Panc1 (cell line): ENCODE measurements around the gene KIRREL3. TPM values are rescaled to one million over a fixed set of nuclear protein-coding genes. Genes with fewer than 3 reads are reported as not detected.

Source experiments
- ATAC-seq: fragments of 200-7000 bp; cut with Tn5 transposase; 2 replicates; pipeline ENCODE4 v1.9.1; 2020; ENCODE audit warnings: mild to moderate bottlenecking, moderate library complexity
- BruUV-seq: library from RNA; stranded (reverse); fragments of 400-500 nt; replicated peaks from 2 replicates; lab custom pipeline; 2021; lab: Mats Ljungman, UMichigan
- CTCF ChIA-PET: fragments of 300-600 bp; sonication (Branson Sonifier 250); formaldehyde crosslinking; loops from one replicate; lab custom pipeline; 2022; ENCODE audit warnings: antibody characterized with exemption; lab: Charles Lee
- POLR2A ChIA-PET: fragments of 300-600 bp; sonication (Branson Sonifier 250); formaldehyde crosslinking; loops from one replicate; lab custom pipeline; 2022; ENCODE audit warnings: antibody characterized with exemption; lab: Charles Lee
- DNase-seq: peaks from one replicate; pipeline ENCODE4 v3.0.0-alpha.2; 2010; ENCODE audit warnings: low read depth, low spot score
- H3K27ac ChIP-seq: 2 replicates; pipeline ENCODE4 v1.5.1; 2011; ENCODE audit warnings: mild to moderate bottlenecking, low read length, inconsistent platforms
- H3K27me3 ChIP-seq: fragments of 200-500 bp; sonication (Bioruptor generic); 2 replicates; pipeline ENCODE4 v1.6.0; 2014; ENCODE audit warnings: low read length, inconsistent platforms; ENCODE audit not compliant: control insufficient read depth, insufficient read depth
- H3K36me3 ChIP-seq: fragments of 200-500 bp; sonication (Bioruptor generic); 2 replicates; pipeline ENCODE4 v1.5.1; 2014; ENCODE audit warnings: inconsistent platforms, mild to moderate bottlenecking, low read length, moderate library complexity; ENCODE audit not compliant: control insufficient read depth, insufficient read depth
- H3K4me1 ChIP-seq: 2 replicates; pipeline ENCODE4 v1.5.1; 2011; ENCODE audit warnings: inconsistent platforms, mild to moderate bottlenecking, low read length, moderate library complexity; ENCODE audit not compliant: control insufficient read depth, insufficient read depth
- H3K4me3 ChIP-seq, 2 experiments: 2 replicates each; pipeline ENCODE4 v1.5.1; 2011 to 2012; ENCODE audit warnings: low read depth in 2 of 2, low read length in 2 of 2, mild to moderate bottlenecking in 2 of 2, inconsistent platforms in 1 of 2, moderate library complexity in 1 of 2
- H3K9me3 ChIP-seq: fragments of 200-500 bp; sonication (Bioruptor generic); 2 replicates; pipeline ENCODE4 v1.5.1; 2014; ENCODE audit warnings: low read depth, mild to moderate bottlenecking, inconsistent platforms, low read length, moderate library complexity; ENCODE audit not compliant: control insufficient read depth, insufficient read depth
- POLR2AphosphoS5 ChIP-seq: IDR thresholded peaks from 2 replicates; pipeline ENCODE4 v1.6.1; 2012; ENCODE audit warnings: mild to moderate bottlenecking, low read depth, low read length, moderate library complexity
- REST ChIP-seq, 2 experiments: IDR thresholded peaks; 2 replicates each; pipeline ENCODE4 v1.6.1; 2011 to 2012; ENCODE audit warnings: low read depth in 2 of 2, control low read depth in 1 of 2, low read length in 1 of 2, mild to moderate bottlenecking in 1 of 2, moderate library complexity in 1 of 2; ENCODE audit not compliant: insufficient read depth in 1 of 2
- SIN3A ChIP-seq: IDR thresholded peaks from 2 replicates; pipeline ENCODE4 v1.6.1; 2012; ENCODE audit warnings: low read depth, mild to moderate bottlenecking, low read length, moderate library complexity, borderline replicate concordance; ENCODE audit not compliant: insufficient read depth
- TCF7L2 ChIP-seq: IDR thresholded peaks from 2 replicates; pipeline ENCODE4 v1.6.1; 2011; ENCODE audit warnings: mild to moderate bottlenecking, low read depth, low read length, inconsistent platforms
- in situ Hi-C: cut with HindIII; loops from 2 replicates; pipeline ENCODE4 v1.10.0; 2016; ENCODE audit warnings: low sequenced_read_pairs, low pct_unique_long_range_greater_than_20kb
- intact Hi-C: fragments of 100-400 bp; cut with micrococcal nuclease; formaldehyde crosslinking; loops from one replicate; pipeline ENCODE4 v1.10.0; 2022; ENCODE audit not compliant: unreplicated experiment
- total RNA-seq: library from RNA; stranded (reverse); gene quantifications from one replicate; pipeline ENCODE4 v1.2.1, GENCODE V29; 2021; ENCODE audit not compliant: unreplicated experiment
- TF ChIP-seq, protein P1 (sequence below): fragments of 450-650 bp; IDR thresholded peaks from 2 replicates; pipeline ENCODE4 v1.5.1; 2017; ENCODE audit warnings: mild to moderate bottlenecking

The KIRREL3 gene
- total RNA-seq, 1 experiment from 2014 or later, result 0.36 TPM

DNA sequence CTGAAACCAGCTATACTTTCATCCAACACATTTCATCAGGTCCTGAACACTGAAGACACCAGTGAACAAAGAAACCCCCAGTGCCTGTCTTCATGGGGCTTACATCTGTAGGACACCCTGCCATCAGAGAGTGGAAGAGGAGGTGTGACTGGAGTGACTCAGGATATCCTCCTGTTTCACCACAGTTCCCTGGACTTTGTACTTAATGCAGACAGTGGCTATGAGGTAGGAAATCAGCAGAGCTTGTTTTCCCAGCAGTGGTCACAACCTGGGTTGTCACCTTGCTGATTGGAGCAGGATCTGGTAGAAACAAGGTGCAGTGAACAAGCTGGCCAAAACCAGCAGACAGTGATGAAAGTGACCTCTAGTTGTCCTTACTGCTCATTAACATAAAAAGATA lies 128.8 kb downstream of the KIRREL3 start:
- TF ChIP-seq, protein P1, sequence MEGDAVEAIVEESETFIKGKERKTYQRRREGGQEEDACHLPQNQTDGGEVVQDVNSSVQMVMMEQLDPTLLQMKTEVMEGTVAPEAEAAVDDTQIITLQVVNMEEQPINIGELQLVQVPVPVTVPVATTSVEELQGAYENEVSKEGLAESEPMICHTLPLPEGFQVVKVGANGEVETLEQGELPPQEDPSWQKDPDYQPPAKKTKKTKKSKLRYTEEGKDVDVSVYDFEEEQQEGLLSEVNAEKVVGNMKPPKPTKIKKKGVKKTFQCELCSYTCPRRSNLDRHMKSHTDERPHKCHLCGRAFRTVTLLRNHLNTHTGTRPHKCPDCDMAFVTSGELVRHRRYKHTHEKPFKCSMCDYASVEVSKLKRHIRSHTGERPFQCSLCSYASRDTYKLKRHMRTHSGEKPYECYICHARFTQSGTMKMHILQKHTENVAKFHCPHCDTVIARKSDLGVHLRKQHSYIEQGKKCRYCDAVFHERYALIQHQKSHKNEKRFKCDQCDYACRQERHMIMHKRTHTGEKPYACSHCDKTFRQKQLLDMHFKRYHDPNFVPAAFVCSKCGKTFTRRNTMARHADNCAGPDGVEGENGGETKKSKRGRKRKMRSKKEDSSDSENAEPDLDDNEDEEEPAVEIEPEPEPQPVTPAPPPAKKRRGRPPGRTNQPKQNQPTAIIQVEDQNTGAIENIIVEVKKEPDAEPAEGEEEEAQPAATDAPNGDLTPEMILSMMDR, result no peak
- no peak for TF ChIP-seq TCF7L2
- TF ChIP-seq SIN3A, result no peak
- BruUV-seq, result no TSS peak
- H3K27ac ChIP-seq, result no peak overlapping the region
- no peaks in the 10 kb centered on the region for H3K4me1 ChIP-seq
- intact Hi-C loops (no loop called here), in situ Hi-C loops (no loop called here)
- no peak for ATAC-seq
- no peak overlapping the region for H3K4me3 ChIP-seq
- no peaks in the 10 kb centered on the region for H3K36me3 ChIP-seq
- 0 out of 2 replicates have a peak, but pooled peaks cover 2% of the 10 kb centered on the region for H3K27me3 ChIP-seq
- POLR2A ChIA-PET, result no interaction called here
- CTCF ChIA-PET, result no interaction called here
- no peak for DNase-seq
- H3K9me3 ChIP-seq, result no peaks in the 10 kb centered on the region

GRCh38 chr11:126870021-126870420 lies 130.5 kb downstream of the KIRREL3 start:
- in situ Hi-C loops, result no loop called here
- Histone ChIP-seq H3K27ac (no peak overlapping the region), H3K4me1 (no peaks in the 10 kb centered on the region), H3K27me3 (peaks cover 2% of the 10 kb centered on the region; the same call in 1 of the 2 replicates), H3K4me3 (no peak overlapping the region), H3K36me3 (no peaks in the 10 kb centered on the region), H3K9me3 (no peaks in the 10 kb centered on the region)
- ChIA-PET POLR2A (no interaction called here), CTCF (no interaction called here)
- ATAC-seq, result no peak
- intact Hi-C loops, result no loop called here
- no TSS peak for BruUV-seq
- no peak for DNase-seq
- TF ChIP-seq SIN3A (no peak), POLR2AphosphoS5 (no peak), REST (IDR thresholded peaks at IDR 0.05; ENCODE audit: insufficient read depth in 1 of 2, low read depth in 2 of 2, low read length in 1 of 2) (no peak), TCF7L2 (no peak)
- TF ChIP-seq, protein P1, result no peak

- DNase-seq (no peak), ATAC-seq (no peak)
- CTCF ChIA-PET, result no interaction called here
- no peak overlapping the region for H3K4me3 ChIP-seq
- POLR2A ChIA-PET, result no interaction called here
- H3K27ac ChIP-seq, result no peak overlapping the region
- intact Hi-C loops, result no loop called here
- H3K4me1 ChIP-seq, result no peaks in the 10 kb centered on the region
- no TSS peak for BruUV-seq
- in situ Hi-C loops, result no loop called here
- no peaks in the 10 kb centered on the region for H3K9me3 ChIP-seq
- no peaks in the 10 kb centered on the region for H3K36me3 ChIP-seq
- peaks cover 2% of the 10 kb centered on the region; the same call in 1 of the 2 replicates for H3K27me3 ChIP-seq
- TF ChIP-seq REST (IDR thresholded peaks at IDR 0.05; ENCODE audit: insufficient read depth in 1 of 2, low read depth in 2 of 2, low read length in 1 of 2), result no peak
- TF ChIP-seq TCF7L2, result no peak
- TF ChIP-seq POLR2AphosphoS5, result no peak
- no peak for TF ChIP-seq SIN3A
- TF ChIP-seq, protein P1, result no peak
Measured at GRCh38 chr11:126868741-126869140, 131.8 kb downstream of the KIRREL3 start.
